ENCODE measurements around the gene AGO1. TPM values are rescaled to one million over a fixed set of nuclear protein-coding genes. Genes with fewer than 3 reads are reported as not detected.
"Not testable (repeated sequence)": the region's sequence is repeated elsewhere in the genome, so short reads cannot be mapped to it uniquely, and the experiment has no call there.

Gene AGO1
- total RNA-seq, 4 donors from 2014 or later = 21.8 to 27.7 (median 25.4) TPM

- 64 to 66% methylated on average over 2 of the region's 2 CpGs for WGBS, 2 donors
- no peaks in the 10 kb centered on the region for H3K9me3 ChIP-seq
- intact Hi-C loops (cut with DNase I) = no loop called here
Measured at GRCh38 chr1:35945327-35945726, 62.3 kb downstream of the AGO1 start.

DNA sequence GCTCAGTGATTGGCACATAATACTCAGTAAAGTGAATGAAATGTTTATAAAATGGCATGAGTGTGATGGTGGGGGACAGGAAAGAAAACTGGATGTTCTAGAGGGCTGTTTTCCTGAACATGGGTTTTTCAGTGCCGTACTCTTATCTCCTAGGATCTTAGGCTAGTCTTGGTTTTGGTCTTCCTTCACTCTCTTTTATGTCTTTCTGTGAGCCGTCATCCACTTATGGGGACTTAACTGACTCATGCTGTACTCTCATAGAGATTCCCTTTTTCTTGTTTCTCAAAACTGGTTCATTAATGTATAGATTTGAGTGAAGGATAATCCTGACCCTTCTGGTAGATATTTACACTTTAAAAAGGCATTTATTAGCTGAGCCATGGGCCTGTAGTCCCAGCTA, 64.5 kb downstream of the AGO1 start:
- intact Hi-C loops (cut with DNase I) = no loop called here
- Histone ChIP-seq H3K4me3 (replicated peaks in 1 of 3) (no peak overlapping the region), H3K9me3 (no peaks in the 10 kb centered on the region), H3K27me3 (no peaks in the 10 kb centered on the region), H3K27ac (no peak overlapping the region), H3K4me1 (peaks cover 13 to 18% of the 10 kb centered on the region in 2 donors), H3K36me3 (no peaks in the 10 kb centered on the region)
- TF ChIP-seq POLR2A (IDR thresholded peaks at IDR 0.05) (no peak), CTCF (IDR thresholded peaks at IDR 0.05) (no peak)
- WGBS, 2 donors = 99% methylated on average over 2 of the region's 2 CpGs
- DNase-seq = no peak

More at GRCh38 chr1:35945327-35945726, 62.3 kb downstream of the AGO1 start:
- TF ChIP-seq CTCF (IDR thresholded peaks at IDR 0.05) = no peak
- TF ChIP-seq POLR2A (IDR thresholded peaks at IDR 0.05) = no peak
- Histone ChIP-seq H3K27me3 (no peaks in the 10 kb centered on the region), H3K36me3 (no peaks in the 10 kb centered on the region), H3K4me3 (replicated peaks in 1 of 3) (no peak overlapping the region), H3K27ac (no peak overlapping the region), H3K4me1 (peaks cover 13 to 28% of the 10 kb centered on the region in 2 donors)
- DNase-seq = no peak

- DNase-seq = no peak
- no peaks in the 10 kb centered on the region for H3K27me3 ChIP-seq
- TF ChIP-seq POLR2A (IDR thresholded peaks at IDR 0.05) = no peak
- TF ChIP-seq CTCF (IDR thresholded peaks at IDR 0.05) = no peak
- intact Hi-C loops (cut with DNase I) = no loop called here
- 100% methylated on average over 1 of the region's 1 CpG for WGBS, 2 donors
- no peak overlapping the region for H3K4me3 ChIP-seq (replicated peaks in 1 of 3)
- no peak overlapping the region for H3K27ac ChIP-seq
- no peaks in the 10 kb centered on the region for H3K36me3 ChIP-seq
- no peaks in the 10 kb centered on the region for H3K9me3 ChIP-seq
- no peaks in the 10 kb centered on the region for H3K4me1 ChIP-seq
Measured at GRCh38 chr1:35958558-35958957, 75.5 kb downstream of the AGO1 start.

- H3K9me3 ChIP-seq = no peaks in the 10 kb centered on the region
- no peaks in the 10 kb centered on the region for H3K36me3 ChIP-seq
- no peak overlapping the region for H3K4me3 ChIP-seq (replicated peaks in 1 of 3)
- no peaks in the 10 kb centered on the region for H3K4me1 ChIP-seq
- no peak for TF ChIP-seq POLR2A (IDR thresholded peaks at IDR 0.05)
- no peak for TF ChIP-seq CTCF (IDR thresholded peaks at IDR 0.05)
- intact Hi-C loops (cut with DNase I) = no loop called here
- no peak for DNase-seq
- H3K27me3 ChIP-seq = no peaks in the 10 kb centered on the region
- 87 to 90% methylated on average over 3 of the region's 3 CpGs for WGBS, 2 donors
- no peak overlapping the region for H3K27ac ChIP-seq
Measured at GRCh38 chr1:35959304-35959703, 76.3 kb downstream of the AGO1 start.

- H3K36me3 ChIP-seq = no peaks in the 10 kb centered on the region
- no peak for DNase-seq
- no peak overlapping the region for H3K27ac ChIP-seq
- 88 to 94% methylated on average over 2 of the region's 2 CpGs for WGBS, 2 donors
- no peaks in the 10 kb centered on the region for H3K9me3 ChIP-seq
- H3K4me1 ChIP-seq = no peaks in the 10 kb centered on the region
- H3K4me3 ChIP-seq (replicated peaks in 1 of 3) = no peak overlapping the region
- intact Hi-C loops (cut with DNase I) = no loop called here
- TF ChIP-seq POLR2A (IDR thresholded peaks at IDR 0.05) (no peak), CTCF (IDR thresholded peaks at IDR 0.05) (no peak)
- H3K27me3 ChIP-seq = no peaks in the 10 kb centered on the region
Measured at GRCh38 chr1:35962952-35963351, 79.9 kb downstream of the AGO1 start.

DNA sequence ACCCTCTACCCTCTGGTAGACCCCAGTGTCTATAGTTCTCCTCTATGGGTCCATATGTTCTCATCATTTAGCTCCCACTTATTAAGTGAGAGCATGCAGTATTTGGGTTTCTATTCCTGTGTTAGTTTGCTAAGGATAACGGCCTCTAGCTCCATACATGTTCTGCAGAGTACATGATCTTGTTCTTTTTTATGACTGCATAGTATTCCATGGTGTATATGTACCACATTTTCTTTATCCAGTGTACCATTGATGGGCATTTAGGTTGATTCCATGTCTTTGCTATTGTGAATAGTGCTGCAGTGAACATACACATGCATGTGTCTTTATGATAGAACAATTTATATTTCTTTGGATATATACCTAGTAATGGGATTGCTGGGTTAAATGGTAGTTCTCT, 81.3 kb downstream of the AGO1 start:
- not testable (repeated sequence) for DNase-seq

More for the DNA sequence above, 81.3 kb downstream of the AGO1 start:
- H3K4me1 ChIP-seq; H3K4me3 ChIP-seq (replicated peaks in 1 of 3); intact Hi-C loops (cut with DNase I); H3K9me3 ChIP-seq; H3K36me3 ChIP-seq; H3K27me3 ChIP-seq; H3K27ac ChIP-seq: not testable (repeated sequence)
- 97 to 100% methylated on average over 1 of the region's 1 CpG for WGBS, 2 donors
